Measurements from ENCODE around the gene CLEC4G.

CLEC4G gene

DNA sequence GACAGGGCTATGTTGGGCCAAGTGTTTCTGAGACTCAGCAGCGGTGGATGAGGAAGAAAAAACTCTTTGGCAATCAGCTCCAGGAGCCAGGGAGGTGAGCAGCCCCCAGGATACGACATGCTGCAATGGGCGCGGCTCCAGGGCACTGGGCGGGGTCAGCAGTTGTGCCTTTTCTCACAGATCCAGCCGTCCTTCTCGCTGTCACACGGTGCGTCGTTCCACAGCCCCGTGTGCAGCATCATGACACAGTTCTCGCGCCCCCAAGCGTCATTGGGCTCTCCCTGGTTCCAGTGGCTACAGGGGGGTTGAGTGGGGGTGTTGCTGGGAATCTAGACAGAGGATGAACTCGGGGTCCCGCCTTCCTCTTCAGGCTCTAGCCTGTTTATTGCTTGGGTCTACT, 2.7 kb downstream of the CLEC4G start:
- DNase-seq (ENCODE audit: low read depth in 2 of 2) = no peak

DNA sequence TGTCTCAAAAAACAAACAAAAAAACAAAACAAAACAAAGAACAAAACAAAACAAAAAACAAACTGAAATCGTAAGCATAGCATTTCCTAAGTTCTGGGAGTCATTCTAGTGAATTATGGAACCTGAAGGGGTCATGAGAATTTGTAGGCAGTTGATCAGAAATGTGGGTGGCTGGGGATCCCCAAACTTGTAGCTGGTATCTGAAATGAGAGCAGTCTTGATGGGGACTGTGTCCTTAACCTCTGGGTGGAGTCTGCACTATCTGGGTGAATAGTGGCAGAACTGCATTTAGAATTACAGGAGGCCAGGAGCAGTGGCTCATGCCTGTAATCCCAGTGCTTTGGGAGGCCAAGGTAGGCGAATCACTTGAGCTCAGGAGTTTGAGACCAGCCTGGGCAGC, 6.1 kb downstream of the CLEC4G start:
- no peak for DNase-seq (ENCODE audit: low read depth in 2 of 2)

DNA sequence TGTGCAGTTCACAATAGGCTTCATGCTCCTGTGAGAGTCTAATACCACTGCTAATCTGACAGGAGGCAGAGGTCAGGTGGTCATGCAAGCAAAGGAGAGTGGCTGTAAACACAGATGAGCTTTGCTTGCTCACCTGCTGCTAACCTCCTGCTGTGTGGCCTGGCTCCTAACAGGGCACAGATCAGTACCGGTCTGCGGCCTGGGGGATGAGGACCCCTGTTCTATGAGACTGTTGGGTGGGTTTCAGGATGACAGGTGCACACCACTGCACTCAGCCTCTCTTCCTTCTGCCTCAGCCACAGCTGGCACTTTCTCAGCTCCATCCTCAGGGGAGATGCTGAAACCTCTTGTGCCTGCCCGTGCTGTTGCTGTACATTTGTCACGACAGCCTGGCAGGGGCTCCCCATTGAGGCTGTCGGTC, 9.7 kb downstream of the CLEC4G start:
- DNase-seq (ENCODE audit: low read depth in 2 of 2) = no peak

DNA sequence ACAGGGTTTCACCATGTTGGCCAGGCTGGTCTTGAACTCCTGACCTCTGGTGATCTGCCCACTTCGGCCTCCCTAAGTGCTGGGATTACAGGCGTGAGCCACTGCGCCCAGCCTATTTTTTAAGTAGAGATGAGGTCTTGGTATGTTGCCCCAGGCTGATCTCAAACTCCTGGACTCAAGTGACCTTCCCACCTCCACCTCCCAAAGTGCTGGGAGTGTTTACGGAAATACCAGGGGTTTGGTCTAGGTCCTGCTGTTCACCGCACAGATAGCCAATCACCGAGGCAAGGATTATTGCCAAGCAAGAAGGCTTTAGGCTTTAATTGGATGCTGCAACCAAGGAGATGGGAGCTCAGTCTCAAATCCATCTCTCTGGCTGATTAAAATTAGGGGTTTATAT, 11.6 kb downstream of the CLEC4G start:
- no peak for DNase-seq (ENCODE audit: low read depth in 2 of 2)

DNA sequence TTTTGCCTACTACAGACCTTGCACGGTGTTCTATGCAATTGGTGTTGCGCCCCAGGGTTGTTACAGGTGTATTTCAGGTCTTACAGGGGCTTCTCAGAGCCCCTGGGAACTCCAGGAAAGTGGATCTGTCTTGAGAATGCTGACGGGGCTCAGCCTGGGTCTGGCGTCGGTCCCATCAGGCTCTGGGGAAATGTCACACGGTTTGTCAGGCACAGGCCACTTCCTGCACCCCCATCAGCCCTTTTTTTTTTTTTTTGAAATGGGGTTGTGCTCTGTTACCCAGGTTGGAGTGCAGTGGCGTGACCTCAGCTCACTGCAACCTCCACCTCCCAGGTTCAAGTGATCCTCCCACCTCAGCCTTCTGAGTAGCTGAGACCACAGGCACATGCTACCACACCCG, 13.2 kb downstream of the CLEC4G start:
- no peak for DNase-seq (ENCODE audit: low read depth in 2 of 2)

DNA sequence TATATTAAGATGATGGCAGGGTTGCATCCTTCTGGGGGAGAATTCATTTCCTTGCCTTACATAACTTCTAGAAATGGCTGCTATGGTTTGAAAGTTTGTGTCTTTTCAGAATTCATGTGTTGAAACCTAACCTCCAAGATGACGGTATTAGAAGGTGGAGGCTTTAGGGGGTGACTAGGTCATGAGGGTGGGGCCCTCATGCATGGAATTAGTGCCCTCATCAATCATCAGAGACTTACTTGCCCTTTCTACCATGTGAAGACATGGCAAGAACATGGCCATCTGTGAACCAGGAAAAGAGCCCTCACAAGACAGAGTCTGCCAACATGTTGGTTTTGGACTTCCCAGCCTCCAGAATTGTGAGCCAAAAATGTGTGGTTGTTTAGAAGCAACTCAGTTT, 15.1 kb downstream of the CLEC4G start:
- no peak for DNase-seq (ENCODE audit: low read depth in 2 of 2)

DNA sequence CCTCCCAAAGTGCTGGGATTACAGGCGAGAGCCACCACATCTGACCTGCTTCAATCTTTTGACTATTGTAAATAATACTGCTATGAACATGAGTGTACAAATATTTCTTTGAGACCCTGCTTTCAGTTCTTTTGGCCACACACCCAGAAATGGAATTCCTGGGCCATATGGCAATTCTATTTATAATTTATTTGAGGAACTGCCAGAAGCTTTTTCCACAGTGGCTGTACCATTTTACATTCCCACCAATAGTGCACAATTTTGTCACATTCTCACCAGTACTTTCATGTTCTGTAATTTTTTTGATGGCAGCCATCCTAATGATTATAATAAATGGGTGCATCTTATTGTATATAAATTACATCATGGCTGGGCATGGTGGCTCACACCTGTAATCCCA, 16.2 kb downstream of the CLEC4G start:
- DNase-seq (ENCODE audit: low read depth in 2 of 2) = no peak

DNA sequence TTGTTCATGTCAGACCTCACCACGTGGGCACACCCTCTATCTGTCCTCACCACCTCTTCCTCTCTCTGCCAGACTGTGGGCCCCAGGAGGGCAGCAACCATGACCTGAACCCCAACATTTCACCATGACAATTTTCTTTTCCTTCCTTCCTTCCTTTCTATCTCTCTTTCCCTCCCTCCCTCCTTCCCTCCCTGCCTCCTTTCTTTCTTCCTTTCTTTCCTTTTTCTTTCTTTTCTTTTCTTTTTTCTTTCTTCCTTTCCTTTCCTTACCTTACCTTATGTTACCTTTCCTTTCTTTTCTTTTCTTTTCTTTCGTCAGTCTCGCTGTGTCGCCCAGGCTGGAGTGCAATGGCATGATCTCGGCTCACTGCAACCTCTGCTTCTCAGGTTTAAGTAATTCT, 21.3 kb downstream of the CLEC4G start:
- DNase-seq (ENCODE audit: low read depth in 2 of 2) = no peak

DNA sequence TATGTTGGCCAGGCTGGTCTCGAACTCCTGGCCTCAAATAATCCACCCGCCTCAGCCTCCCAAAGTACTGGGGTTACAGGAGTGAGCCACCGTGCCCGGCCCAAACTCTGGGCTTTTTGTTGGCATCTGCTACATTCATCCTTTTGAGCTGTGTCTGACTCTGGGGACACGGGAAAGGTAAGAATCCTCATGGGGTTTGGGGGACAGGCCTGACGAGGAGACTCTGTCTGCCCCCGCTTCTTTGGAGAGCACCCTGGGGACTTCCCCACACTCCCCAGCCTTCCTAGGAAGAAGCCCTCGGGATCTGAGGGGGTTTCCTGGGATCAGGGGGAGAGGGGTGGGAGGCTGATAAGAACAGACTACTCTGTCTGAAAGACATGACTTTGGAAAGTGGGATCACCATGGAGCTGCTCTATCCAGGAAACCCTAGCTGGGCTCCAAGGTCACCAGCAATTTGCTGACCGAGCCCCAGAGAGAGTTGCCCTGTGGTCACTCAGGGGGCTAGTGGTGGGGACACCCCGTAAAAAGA, 21.9 kb downstream of the CLEC4G start:
- DNase-seq (ENCODE audit: low read depth in 2 of 2) = no peak

DNA sequence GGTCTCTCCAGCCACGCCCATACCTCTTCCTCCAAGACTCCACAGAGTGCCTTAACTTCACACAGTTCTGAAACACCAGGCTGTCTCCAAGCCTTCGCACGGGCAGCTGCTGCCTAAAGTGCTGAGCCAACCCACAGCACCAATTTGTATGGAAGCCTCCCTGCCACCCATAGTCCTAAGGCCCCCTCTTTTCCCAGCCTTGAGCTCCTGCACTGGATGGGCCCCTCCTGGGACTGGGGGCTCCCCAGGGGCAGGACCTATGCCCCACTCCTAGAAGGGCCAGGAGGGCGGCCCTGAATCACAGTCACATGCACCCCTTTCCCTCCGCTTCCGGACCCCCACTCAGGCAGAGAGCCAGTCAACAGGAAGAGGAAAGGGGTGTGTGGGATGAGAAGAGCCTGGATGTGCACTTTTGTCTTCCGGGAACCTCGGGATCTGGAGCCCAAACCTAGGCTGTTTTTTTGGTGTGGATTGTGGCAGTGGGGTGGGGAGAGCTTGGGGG, 24.9 kb downstream of the CLEC4G start:
- DNase-seq (ENCODE audit: low read depth in 2 of 2) = no peak

DNA sequence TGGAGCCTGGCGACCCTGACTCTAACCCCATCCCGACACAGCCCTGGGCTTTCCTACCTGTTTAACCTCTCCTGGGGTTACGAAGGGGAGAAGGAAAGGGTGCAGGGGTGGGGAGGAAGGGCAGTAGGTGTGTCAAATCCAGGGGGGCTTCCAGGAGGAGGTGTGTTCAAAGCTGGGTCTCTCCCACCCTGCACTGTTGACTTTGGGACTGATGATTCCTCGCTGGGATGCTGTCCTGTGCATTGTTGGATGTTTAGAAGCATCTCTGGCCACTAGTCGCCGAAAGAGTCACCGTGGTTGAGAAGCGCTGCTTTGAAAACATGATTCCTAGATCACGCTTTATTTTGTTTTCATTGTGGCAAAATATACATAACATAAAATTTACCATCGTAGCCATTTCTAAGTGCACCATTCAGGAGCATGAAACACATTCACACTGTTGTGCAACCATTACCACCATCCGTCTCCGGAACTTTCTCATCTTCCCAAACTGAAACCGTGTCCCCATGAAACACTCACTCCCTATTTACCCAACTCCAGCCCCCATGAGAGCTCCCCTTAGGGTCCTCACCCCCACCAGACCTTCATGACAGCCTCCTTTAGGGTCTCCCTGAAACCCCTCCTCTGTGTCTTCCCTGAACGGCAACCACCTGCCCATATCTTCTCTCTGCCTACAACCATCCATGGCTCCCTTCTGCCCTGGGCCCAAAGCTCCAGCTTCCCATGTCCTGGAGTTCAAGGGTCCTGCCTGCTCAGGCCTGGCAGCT, 25.5 kb downstream of the CLEC4G start:
- no peak for DNase-seq (ENCODE audit: low read depth in 2 of 2)

DNA sequence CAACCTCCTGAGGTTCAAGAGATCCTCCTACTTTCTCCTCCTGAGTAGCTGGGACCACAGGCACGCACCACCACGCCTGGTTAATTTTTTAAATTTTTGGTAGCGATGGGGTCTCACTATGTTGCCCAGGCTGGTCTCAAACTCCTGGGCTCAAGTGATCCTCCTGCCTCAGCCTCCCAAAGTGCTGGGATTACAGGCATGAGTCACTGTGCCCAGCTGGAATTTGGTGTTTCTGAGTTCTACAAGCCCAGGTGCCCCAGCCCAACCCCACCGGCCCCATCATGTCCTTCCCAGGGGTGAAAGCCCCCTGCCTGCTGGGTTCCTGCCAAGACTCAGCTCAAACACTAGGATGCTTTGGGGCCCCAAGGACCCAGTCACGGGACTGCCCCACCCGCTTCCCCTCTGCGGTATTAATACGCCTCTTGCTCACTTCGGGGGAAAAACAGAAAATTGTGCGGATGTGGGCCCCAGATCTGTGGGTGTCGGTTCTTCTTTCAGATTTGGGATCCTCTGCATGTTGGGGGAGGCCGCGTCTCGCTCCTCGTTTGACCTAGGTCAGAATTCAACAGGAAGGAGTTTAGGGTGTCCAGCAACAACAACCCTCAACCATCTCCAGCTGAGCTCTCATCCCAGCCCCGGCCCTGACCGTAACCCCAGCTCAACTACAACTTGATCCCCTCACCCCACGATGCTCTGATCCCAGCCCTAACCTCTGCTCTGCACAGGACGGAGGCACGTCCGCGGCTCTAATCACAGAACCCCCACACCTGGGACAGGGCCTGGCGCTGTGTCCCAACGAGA, 26.3 kb downstream of the CLEC4G start:
- peak; percentile 58 to 68 for DNase-seq (ENCODE audit: low read depth in 2 of 2)

DNA sequence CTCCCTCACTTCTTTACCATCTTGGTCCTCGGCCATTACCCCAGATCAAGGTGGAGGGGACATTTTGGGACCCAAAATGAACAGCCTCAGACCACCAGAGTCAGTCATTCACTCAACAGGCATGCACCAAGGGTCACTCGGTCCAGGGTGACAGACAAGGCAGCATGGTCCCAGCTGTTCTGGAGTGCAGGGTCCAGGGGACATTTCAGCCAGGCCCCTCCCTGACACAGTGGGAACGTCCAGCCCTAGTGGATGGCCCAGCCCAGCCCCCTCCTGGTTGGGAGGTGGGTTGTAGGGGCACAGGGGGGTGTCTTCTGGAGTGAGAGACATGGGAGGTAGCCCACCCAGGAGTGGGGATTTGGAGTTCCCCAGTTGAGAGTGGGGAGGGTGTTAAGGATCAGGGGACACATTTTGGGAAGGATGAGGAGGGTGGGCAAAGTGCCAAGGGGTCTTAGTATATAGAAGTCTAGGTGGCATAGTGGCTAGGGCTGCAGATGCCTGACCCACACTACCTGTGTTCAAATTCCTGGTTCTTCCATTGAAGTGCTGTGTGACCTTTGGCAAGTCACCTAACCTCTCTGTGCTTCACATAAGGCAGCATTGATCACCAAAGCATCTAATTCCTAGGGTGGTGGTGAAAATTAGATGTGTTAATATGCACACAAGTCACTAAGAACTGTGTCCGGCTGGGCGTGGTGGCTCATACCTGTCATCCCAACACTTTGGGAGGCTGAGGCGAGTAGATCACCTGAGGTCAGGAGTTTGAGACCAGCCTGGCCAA, 27.4 kb downstream of the CLEC4G start:
- DNase-seq (ENCODE audit: low read depth in 2 of 2) = no peak

DNA sequence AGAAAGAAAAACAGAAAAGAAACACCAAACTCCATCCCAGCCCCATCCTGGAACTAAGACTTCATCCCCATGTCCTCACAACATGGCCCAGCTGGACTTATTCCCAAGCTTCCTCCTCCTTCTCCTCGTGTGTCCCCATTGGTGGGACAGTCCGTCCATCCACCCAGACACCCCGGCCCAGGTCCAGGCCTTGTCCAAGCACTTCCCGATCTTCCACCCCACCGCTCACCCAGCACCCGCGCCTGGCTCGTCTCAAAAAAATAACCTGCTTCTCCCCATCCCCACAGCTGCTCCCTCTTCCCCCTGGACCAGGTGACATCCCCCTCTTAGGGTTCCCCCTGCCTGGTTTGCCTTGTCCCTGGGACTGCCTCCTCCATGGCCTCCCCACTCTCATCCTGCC, 28.6 kb downstream of the CLEC4G start:
- no peak for DNase-seq (ENCODE audit: low read depth in 2 of 2)

DNA sequence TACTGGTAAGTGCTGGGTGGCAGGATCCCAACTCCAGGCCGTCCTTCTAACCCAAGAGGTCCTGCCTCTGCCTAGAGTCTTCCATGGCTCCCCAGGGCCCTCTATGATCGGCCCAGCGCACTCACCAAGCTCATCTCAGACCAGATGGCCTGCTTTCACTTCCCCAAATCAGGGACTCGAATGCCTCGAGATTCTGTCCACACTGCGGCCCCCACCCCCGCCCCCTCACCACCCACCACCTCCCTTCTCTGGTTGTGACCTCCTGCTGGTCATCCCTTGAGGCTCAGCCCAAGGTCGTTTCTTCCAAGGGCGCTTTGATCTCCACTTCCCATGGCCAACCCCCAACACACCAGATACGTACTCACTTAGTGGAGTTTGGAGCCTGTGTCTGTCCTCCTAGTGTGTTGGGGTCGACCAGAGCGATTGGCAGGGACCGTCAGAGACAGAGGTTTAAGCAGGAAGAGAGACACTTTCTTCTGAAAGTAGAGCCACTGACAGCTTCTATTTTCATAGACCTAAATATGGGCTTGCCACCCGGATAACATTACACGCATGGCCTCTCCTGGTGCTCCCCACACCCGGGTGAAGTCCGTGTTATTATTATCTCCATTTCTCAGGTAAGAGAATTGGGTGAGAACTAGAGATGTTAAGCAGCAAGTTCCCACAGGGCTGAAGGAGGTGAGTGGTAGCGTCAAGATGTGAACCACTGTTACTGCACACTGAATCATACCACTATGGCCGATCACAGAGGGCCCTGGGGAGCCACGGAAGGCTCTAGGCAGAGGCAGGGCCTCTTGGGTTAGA, 30.1 kb downstream of the CLEC4G start, which contains the start of gene FCER2:
Gene FCER2 (minus strand): TSS at position 478 of the 804 bp plus-strand sequence. CDS start 2,371 bp downstream, outside the sequence.
- DNase-seq (ENCODE audit: low read depth in 2 of 2) = no peak

DNA sequence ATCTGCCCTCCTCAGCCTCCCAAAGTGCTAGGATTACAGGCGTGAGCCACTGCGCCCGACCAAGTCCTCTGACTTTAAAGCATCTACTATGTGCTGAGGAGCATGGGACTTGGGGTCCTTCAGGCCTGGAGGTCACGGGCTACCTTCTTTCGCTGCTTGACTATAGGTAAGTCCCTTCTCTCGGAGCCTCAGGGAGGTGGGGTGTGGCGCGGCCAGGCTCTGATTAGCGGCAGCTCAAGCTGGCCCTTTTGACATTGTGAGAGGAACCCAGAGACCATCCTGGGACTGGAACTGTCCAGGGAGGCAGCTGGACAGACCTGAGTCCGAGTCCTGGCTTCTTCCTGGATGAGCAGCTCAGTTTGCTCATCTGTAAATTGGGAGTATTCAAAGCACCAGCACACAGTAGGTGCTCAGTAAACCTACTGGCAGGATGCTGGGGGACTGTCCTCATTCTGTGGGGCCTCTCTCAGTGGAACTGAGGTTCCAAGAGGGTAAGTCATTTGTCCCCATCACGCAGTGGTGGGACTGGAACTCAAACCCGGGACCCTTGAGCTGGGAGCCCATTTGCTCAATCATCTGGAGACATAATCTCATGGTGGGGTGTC, 30.8 kb downstream of the CLEC4G start:
- DNase-seq (ENCODE audit: low read depth in 2 of 2) = no peak

DNA sequence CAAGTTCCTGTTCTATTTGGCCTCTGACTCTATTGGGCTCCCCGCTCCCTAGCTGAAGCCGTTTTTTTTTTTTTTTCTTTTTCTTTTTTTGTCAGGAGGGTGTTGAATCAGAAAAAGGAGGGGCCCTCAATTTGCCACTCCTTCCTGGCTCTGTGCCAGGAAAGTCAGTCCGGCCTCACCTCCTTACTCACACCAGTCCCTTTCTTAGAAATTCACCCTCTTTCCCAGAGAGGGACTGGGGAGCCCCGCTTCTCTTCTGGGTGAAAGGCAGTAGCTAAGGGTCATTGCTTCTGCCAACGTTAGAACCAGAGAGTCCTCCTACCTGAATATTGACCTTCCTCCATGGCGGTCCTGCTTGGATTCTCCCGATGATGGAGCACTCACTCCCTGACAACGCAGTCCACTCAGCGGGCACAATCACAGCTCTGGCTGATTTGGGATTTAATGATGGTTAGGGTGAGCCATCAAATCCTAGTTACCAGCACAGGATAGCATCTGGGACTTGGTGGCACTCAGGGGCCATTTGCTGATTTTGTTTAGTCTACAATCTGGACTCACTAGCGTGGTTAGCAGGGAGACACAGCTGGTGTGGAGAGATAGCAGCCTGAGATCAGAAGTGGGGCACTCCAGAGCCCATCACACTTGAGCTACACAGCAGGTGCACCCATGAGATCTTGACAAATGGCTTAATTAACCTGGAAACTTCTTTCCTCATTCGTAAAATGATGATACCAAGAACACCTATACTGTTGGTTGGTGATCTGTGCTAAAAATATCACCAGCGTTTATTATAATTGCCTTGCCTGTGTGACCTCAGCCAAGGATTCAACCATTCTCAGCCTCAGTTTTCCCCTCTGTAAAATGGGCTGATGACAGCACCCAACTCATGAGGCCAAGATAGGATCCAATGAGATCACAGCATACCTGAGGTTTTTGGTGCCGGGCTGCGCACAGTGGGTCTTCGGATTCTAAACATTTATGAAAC, 32.2 kb downstream of the CLEC4G start:
- no peak for DNase-seq (ENCODE audit: low read depth in 2 of 2)

DNA sequence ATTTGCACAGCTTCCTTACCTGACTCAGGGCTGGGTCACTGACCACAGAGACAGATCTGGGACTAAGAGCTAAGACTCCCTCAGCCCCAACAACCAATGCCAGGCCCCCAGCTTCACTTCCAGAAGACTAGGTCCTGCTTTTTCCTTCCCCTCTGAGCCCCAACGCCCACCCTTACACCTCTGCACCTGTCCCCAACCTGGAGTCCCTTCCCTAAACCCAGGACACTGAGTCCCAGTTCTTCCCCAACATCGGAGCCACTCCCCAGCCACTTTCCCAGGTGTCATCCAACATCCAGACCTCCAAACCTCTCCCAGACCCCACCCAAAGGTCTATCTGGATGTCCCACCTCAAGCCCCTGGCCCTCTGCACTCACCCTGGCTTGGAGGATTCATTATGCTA, 32.9 kb downstream of the CLEC4G start:
- DNase-seq (ENCODE audit: low read depth in 2 of 2) = no peak

DNA sequence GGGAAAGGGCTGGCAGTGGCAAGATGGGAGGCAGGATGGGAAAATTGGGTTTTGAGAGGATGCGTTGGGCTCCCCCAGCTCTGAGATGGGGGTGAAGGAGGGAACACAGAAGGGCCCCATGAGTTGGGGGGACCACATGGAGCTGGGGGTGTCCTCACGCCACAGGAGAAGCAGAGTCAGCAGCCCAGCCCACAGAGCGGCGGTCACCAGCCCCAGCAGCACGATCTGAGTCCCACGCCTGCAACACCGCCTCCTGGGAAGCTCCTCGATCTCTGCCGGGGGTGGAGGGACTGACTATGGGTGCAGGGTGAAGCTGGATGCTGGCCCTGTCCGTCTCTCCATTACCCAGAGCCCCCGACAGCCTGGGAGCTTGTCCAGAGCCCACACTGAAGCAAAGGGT, 33.3 kb downstream of the CLEC4G start:
- no peak for DNase-seq (ENCODE audit: low read depth in 2 of 2)
